ENCODE data around the gene PSMB7. TPM values are rescaled to one million over a fixed set of nuclear protein-coding genes. Genes with fewer than 3 reads are reported as not detected.

The PSMB7 gene
- total RNA-seq (2022; extraction: Qiagen RNA extraction; ENCODE audit: low read depth): 308 to 376 TPM (median 328 TPM) in 5 replicates

GRCh38 chr9:124415102-124415851, at the start of gene PSMB7:
Gene PSMB7 (minus strand): TSS chr9:124415442. CDS start chr9:124415425, 17 bp downstream.

GRCh38 chr9:124450241-124450924, 35.1 kb upstream of the PSMB7 start, which contains the start of gene ADGRD2:
Gene ADGRD2 (plus strand): TSS chr9:124450451. CDS start chr9:124451667, 1,216 bp downstream.

Other genes with a start within 250 kb of the PSMB7 start
- 63.5 to 76.4 TPM (median 70.6 TPM) in 5 replicates for gene NEK6, start 157.5 kb downstream of the PSMB7 start, total RNA-seq (2022; extraction: Qiagen RNA extraction; ENCODE audit: low read depth)
- gene ADGRD2, start 35.0 kb upstream of the PSMB7 start, total RNA-seq (2022; extraction: Qiagen RNA extraction; ENCODE audit: low read depth): not detected in 5 replicates
- gene NR5A1, start 92.0 kb upstream of the PSMB7 start, total RNA-seq (2022; extraction: Qiagen RNA extraction; ENCODE audit: low read depth): 0.05 to 0.10 TPM (median 0.07 TPM) in 5 replicates